NCI-H748 (cell line): Measurements from ENCODE around the gene WFS1.

Experiments used
- DNase-seq: peaks from one replicate; lab custom pipeline; 2025; ENCODE audit not compliant: unreplicated experiment; lab: John Stamatoyannopoulos, UW

Gene WFS1

DNA sequence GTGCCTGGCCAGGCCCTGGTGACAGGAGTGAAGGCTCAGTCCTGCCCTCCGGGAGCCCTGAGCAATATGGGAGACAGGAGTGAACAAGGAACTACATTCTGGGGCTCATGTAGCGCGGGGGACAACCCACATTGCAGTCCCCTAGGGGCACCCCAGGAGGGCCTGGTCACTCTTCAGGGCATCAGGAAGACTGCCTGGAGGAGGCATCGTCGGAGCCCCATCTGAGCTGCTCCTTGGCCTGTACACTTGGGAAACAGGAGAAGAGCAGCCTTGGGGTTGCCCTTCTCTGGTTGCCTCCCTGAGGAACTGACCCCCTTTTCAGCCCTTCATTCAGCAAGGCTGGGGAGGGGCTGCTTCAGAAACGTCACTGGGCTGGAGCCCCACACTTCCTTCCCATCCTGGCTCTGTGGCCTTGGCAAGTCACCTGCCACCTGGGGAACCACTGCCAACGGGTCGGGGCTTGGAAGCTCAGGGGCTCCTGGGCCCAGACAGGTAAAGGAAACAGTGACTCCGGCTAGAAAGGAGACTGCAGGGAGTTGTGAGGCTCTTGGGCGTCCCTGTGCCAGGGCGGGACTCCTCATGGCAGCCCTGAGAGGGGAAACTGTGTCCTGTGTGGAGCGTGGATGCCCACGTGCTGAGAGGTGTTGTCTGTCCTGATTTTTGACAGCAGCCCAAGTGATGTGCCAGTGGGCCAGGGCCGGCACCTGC, 10.1 kb downstream of the WFS1 start:
- DNase-seq, result no peak

DNA sequence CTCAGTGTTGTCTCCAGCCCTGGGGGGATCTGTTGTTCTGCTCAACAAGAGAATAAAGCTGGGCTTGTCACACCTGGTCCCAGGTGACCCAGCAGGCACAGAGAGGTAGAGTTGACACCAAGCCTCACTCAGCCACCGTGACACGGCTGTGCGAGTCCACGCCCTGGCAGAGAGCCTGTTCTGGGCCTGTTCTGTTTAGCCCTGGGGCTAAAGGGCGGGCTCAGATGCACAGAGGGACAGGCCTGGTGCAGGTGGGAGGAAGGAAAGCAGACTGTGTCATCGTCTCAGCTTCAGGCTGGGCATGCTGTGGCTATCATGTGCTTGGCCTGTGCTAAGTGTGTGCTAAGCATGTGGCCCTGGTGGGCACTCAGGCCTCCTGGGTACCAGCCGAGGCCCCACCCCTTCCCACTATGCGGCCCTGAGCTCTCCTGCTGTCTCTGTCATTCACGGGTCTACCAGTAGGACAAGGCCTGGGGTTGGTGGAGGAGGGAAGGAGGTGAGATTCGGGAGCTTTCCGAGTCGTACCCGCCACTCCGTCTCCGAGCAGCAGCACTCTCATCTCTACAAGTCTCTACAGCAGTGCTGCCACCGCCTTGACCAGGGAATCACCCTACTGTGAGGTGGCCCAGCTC, 10.8 kb downstream of the WFS1 start:
- DNase-seq, result no peak

- DNase-seq, result no peak
Observed at GRCh38 chr4:6281436-6282313, 12.0 kb downstream of the WFS1 start.

DNA sequence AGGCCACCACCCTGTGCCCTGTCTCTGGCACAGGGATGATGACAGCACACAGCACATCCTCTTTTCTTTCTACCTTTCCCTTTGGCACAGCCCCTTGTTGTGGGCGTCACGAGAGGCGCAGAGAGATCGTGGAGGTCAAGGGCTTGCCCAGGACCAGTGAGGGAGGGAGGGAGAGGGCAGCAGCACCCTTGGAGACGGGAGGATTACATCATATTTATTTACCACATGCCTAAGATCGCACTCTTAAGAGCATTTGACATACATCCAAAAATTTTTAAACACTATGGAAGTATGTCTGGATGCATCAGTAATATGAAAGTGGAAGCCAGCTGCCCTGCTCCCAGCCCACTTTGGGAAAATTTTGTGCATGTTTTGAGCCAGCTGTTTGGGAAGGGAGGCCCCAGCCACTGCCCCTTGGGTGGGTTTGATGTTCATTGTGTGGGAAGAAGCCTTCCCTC, 12.7 kb downstream of the WFS1 start:
- DNase-seq, result no peak

DNA sequence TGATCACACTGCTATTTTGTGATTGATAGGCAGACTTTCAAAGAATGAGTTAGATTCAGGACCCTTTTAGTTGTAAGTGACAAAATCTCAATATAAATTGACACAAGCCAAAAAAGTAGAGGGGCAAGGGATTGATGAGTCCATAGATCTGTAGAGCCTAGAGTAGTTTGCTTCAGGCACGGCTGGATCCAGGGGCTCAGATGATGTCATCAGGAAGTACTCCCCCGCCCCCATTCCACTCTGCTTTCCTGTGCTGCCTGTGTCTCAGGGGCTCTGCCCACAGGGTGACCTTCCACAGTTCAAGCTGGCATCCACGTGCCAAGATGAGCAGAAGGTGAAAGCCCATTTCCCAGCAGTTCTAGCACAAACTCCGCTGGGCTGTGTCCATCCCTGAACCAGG, 13.6 kb downstream of the WFS1 start:
- DNase-seq, result no peak

DNA sequence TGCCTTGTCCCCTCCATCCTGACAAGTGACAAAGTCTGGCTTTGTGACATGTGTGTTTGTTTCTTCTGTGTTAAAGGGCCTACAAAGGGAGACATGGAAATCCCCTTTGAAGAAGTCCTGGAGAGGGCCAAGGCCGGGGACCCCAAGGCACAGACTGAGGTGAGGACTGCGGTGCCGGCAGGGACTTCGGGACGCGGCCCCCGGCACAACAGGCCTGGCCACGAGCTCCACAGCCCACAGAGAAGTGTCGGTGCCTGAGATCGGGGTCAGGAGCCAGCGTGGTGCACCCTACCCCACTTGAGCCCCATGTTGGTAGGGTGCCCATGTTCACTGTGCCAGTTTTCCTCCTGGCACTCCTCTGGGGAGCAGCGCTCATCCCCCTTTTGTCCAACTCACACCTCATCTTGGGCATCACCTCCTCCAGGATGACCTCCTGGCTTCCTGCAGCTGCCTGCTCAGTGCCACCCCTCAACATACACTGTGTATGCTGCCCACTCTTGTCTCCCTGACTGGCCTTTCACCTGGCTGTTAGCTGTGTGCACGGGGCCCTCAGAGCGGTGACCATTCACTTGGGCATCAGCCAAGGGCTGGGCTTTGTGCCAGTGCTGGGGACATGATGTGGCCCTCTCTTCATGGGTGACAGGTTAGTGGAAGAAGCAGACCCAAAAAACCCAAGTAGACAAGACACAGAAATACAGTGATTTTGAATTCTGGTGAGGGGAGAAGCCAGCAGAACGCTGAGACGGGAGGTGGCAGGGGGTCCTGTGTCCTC, 17.6 kb downstream of the WFS1 start:
- no peak for DNase-seq

- DNase-seq, result no peak
Observed at GRCh38 chr4:6288342-6288741, 18.7 kb downstream of the WFS1 start.

- DNase-seq, result no peak
Observed at GRCh38 chr4:6288871-6289270, 19.2 kb downstream of the WFS1 start.

DNA sequence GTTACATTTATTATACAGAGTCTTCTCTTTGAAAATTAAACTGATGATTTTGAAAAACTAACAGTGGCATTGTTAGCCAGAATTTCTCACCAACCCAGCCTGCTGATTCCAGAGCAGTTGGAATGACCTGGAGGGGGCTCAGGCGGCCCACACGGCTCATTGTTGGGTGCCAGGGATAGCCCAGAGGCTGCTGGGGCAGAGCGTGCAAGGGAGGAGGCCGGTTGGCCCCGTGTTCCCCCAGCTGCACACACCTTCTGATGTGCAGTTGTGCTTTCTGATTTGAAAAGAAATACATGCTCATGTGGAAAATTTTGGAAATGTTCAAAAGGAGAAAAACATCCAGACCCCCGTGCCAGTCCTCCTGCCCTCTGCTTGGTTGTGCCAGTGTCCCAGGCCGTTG, 20.6 kb downstream of the WFS1 start:
- no peak for DNase-seq

DNA sequence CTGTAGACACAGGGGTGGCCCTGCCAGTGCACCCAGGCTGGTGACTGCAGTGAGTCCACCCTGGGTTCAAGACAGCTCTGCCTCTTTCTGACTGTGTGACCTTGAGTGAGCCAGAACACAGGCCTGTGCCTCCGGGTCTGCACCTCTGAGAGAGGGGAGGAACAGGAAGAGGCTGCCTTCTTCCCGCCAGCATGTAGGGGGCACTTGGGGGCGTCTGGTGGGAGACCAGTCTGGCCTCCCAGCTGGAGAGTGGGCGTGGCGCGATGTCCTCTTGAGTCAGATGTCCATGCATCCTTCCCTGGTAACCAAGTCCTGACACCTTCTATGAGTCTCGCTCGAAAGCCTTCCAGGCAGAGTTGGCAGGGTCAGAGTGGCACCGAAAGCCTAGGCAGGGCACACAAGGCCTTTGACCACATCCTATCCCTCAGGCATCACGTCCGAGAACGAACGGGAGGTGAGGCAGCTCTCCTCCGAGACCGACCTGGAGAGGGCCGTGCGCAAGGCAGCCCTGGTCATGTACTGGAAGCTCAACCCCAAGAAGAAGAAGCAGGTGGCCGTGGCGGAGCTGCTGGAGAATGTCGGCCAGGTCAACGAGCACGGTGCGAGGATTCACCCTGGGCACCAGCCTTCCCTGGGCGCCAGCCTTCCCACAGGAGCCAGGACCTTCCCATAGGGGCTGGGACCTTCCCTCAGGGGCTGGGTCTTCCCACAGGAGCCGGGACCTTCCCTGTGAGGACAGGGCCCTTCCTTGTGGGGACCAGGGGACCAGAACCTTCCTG, 21.3 kb downstream of the WFS1 start:
- DNase-seq, result no peak

DNA sequence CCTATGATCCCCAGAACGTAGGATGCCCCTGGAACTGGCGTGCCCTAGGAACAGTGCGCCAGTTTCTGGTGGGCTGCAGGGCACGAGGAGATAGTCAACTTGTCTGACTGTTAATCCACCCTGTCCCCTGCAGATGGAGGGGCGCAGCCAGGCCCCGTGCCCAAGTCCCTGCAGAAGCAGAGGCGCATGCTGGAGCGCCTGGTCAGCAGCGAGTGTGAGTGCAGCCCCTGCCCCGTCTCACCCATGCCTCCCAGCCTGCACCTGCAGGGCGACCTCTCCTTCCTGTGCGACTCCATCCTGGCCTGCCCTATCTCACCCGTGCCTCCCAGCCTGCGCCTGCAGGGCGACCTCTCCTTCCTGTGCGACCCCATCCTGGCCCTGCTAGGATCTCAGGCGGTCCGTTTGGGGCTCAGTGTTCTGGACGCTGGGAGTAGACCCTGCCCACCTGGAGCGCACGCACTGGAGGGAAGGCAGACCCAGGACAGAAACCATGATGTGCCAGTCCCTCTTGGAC, 22.2 kb downstream of the WFS1 start:
- DNase-seq, result no peak

DNA sequence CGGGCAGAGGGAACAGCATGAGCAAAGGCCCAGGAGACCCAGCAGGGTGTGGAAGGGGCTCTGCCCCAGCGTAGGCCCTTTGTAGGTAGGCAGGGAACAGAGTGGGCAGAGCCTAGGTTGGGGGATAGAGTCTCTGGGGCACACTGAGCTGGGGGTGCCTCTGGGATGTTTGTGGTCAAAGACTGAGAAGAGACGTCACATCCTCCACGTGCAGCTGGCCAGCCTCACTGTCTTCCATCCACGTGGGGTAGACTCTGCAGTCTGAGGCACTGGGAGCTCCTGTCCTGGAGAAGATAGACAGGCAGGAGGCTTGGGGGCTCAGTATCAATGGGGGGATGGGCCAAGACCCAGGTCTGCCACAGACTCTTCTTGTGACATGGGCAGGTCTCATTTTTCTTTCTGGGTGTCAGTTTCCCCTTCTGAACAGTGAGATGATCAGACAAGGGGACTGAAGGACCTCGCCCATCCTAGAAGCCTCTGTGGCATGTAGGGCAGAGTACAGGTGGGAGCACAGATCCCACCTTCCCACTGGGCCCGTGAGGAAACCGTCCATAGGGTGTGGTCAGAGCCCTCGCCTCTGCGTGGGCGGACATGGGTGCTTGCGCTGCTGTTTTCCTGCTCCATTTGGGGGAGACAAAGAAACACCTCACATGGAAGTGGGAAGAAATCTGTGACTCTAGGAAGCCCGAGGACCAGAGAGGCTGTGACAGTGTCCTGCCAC, 22.9 kb downstream of the WFS1 start:
- DNase-seq, result no peak

- no peak for DNase-seq
Observed at GRCh38 chr4:6293097-6293445, 23.4 kb downstream of the WFS1 start.

GRCh38 chr4:6293661-6294060, 24.0 kb downstream of the WFS1 start:
- DNase-seq, result no peak

DNA sequence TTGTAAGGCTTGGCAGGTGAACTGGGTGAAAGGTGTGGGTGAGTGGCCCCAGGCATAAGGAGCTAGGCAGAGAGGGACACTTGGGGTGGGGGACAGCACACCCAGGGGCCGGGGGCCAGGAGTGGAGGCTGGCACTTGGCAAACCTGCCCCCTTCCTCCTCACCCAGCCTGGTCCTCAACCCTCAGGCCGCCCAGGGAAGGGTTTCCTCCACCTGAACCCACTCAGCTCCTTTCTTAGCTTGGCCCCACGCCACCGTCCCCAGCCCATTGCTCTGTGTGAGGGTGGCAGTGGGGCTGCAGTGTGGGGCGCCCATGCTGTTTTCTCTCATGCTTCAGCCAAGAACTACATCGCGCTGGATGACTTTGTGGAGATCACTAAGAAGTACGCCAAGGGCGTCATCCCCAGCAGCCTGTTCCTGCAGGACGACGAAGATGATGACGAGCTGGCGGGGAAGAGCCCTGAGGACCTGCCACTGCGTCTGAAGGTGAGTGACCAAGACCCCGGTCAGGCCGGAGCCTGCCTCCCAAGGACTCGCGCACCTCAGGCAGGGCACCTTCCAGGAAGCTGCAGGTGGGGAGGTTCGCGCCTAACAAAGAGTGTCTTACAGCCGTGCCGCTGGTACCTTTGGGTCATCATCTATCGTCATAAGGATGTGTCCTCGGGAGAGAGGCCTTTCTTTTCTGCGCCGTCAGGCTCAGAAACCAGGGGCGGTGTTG, 25.2 kb downstream of the WFS1 start:
- DNase-seq, result no peak

GRCh38 chr4:6295495-6295894, 25.8 kb downstream of the WFS1 start:
- no peak for DNase-seq

GRCh38 chr4:6296026-6296425, 26.4 kb downstream of the WFS1 start:
- DNase-seq, result no peak

DNA sequence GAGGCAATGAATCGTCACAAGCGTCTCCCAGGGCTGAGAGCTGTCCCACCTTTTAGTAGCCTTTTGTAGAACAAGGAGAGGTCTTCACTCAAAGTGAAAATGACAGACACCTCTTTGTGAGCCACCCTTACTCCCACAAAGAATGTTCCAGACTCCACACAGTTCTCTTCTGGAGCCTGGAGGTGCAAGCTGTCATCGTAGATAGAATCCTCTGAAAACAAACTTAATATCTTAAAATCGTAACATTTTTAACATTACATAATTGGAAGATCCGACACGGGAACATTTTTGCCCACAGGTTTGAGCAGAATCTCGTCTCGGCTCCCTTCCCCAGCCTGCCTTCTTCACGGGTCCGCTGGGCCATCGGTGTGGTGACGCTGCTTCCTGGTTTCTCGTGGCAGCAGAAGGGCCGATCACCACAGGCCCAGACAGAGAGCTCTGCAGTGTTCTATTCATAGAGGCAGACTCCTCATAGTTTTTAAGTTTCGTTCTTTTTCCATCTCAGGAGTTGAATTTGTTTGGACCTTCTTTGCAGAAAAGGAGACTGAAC, 27.7 kb downstream of the WFS1 start:
- no peak for DNase-seq

DNA sequence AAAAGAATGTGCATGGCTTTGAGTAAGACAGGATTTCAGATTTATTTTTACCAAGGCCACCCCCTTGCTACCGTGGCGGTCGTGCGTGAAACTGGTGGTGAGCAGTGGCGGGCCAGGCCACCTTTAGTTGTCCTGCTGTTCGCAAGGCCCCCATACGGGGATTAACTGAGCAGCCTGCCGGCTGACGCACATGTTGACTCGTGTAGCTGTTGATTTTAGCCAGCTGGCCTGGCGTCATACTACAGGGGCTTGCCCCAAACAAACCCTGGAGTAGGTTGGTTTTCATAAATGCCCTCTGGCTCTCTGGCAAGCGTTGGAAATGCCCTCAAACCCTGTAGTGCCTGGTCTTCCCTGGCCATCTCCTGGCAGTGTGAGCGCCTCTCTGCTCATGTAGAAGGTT, 28.4 kb downstream of the WFS1 start:
- no peak for DNase-seq
